A172 (cell line): ENCODE data around the gene FAM43A. TPM values are rescaled to one million over a fixed set of nuclear protein-coding genes. Genes with fewer than 3 reads are reported as not detected.

Experiments used
- DNase-seq: peaks from one replicate; pipeline ENCODE4 v3.0.0-alpha.2; 2015; ENCODE audit warnings: low spot score
- total RNA-seq: library from RNA; depleted of rRNA; stranded (reverse); fragments of >200 nt; shearing (Covaris generic); gene quantifications from 2 replicates; pipeline ENCODE4 v1.2.3, GENCODE V29; 2014

Gene FAM43A
- total RNA-seq, 1 experiment from 2014 or later = 10.4 TPM

DNA sequence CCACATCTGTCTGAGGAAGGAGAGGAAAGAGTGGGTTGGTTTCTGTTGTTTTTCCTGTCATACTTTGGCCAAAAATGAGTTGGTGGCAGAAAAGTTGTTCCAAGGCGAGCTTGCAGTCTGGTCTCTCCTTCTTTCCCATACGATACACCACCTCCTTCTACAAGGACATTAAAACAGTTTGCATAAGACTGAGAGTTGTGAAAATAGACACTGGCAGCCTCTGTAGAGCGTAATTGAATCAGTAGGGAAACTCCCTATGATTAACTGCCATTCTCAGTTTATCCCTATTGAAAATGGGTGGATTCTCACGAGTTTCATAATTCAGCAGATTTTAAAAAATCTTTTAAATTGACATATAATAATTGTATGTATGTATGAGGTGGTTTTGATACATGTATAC, 10.0 kb upstream of the FAM43A start:
- no peak for DNase-seq

DNA sequence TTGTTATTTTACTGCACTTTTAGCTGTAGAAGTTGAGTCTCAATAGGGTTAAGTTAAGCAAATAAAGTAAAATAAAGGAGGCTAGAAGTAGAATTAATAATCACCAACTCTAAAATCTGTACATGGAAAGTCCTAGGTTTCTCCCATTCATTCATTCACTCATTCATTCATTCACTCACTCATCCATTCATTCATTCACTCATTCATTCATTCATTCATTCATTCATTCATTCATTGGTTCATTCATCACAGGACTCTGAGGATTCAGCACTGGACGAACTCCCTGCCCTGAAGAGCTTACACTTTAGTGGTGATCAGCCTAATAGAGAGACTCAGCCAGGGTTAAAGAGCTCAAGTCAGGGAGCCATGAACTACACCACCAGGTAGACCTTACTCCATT, 9.2 kb upstream of the FAM43A start:
- no peak for DNase-seq

DNA sequence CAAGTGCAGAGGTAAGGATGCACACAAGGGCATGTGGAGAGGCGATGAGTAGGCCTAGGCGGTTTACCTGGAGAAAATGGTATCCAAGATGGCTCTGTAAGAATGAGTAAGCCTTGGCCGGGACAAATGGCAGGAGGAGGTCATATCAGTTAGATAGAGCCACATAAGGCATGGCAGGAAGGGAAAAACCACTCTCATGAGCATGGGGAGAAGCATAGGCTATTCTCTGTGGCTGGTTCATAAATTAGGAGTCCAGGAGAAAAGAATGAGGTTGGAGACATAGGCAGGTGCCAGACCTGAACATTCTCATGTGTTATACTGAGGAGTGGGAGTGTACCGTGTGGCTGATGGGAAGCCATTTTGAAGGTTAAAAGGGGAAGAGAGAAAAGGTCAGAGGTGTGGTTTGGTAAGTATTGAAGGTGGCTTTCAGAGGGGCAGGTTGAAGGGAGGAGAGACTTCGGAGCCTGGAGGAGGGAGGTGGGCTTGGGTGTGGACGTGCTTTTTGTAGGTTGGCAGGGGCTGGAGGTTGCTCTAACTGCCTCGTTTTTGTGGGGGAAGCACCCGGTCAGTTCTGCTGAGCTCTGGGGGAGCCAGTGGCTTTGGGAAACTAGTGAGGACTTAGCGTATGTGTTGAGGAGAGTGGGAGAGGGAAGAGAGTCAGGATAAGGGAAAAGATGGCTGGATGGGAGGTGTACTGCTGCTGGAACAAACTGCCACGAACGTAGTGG, 4.6 kb upstream of the FAM43A start:
- DNase-seq = no peak

DNA sequence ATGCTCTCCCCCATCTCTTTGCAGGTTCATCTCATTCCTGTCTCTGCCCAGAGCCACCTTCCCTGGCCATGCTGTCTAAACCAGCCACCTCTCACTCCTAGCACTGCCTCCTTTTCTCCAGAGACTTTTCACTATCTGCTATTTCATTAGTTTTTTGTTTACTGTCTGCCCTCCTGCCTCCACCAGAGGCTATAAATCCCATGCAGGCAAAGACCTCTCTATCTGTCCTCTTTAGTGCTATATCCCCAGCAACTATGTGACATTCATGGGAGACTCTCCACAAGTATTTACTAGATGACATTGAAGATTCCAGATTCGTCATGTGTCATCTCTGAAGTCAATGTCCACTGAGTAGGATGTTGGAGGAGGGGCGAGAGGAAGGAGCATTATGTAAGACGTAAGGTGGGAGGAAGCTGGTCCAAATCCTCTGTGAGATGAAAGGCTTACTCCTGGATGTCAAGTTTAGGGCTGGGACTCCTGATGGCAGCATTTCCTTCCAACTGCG, 3.4 kb upstream of the FAM43A start:
- DNase-seq = no peak

DNA sequence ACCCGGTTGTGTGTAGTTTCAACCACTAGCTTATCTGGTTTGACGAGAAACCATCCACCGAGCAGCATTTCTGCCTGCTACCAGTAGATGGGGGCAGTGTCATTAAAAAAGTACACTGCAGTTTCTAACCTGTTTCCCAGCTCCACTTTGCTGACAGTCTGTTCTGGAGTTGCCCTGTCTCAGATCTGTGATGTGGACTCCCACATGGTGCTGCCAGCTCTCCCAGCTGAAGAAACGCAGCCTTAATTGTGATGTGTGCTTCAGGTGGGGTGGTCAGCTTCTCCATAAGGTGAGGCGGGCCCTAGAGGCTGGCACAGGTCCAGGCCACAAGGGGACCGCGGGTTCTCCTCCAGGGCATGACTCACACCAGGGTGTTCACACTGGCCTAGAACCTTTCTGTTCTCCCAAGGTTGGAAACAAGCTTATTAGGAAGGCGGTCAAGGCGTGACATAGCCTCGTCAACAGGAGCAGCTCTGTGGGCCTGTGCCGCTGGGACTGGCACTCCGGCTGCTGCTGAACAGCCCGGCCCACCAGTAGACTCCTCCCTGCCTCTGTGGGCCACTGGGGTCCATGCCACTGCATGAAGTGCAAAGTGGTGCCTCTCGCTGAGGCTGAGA, 2.9 kb upstream of the FAM43A start:
- DNase-seq = peak; percentile 93

DNA sequence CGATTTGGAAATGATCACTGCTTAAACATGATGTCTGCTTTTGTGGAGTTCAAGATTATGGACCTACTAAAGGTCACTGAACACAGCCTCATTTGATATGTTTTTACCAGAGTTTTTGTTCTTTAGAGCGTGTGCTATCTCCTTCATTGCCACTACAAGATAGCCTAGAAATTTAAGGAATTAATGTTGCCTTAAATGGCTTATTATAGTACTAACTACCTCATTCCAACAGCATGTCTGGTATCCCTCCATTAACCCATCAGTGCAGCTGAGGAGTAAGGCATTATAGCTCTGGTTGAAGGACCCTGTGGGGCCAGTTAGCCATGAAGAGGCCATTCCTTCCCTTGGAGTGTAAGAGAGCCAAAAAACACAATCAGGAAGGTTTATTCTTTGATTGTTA, 2.3 kb upstream of the FAM43A start:
- no peak for DNase-seq

DNA sequence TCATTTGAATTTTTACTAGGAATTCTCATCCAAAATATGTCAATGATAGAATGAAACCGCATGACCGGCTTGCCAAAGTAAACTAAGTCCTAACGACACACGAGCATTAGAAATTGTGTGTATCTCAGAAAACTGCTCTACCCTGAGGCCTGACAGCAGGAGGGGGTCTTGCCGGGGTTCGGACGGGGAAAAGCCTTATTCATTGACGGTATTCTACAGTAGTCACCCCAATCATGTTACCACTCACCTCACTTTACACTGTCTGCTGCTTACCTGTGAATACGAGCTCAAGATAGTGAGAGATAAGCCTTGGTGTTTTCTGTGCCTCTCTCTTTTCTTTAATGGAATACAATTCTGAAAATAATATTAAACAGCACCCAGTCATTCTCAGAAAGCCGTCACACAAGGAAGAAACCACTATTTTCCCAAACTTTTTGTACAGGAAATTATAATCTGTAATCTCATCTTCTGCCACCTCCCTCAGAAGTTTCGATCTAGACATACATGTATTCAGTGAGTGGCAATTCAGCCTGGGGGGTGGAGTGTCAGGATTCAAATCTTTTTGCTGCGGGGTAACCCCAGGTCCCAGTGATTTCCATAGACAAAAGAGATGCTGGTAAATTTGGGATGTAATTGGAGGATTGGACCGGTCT, 492 bp upstream of the FAM43A start:
- no peak for DNase-seq

DNA sequence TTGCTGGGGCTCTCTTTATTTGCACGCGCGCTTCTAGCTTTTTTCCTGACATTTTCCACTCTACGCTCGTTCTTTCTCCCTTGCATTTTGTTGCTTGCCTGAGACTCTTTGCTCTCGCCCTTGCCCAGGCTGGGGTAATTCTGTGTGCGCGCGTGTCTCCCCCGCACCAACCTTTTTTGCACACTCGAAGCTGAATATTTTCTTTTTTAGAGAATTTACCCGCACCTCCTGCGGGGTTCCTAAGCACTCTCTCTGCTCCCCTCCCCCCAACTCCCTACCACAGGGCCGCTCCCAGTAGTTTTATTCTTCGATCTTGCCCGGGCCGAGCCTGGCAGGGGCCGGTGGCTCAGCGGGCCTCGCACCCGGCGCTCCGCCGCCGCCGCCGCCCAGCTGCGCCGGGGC, 732 bp downstream of the FAM43A start:
- no peak for DNase-seq

DNA sequence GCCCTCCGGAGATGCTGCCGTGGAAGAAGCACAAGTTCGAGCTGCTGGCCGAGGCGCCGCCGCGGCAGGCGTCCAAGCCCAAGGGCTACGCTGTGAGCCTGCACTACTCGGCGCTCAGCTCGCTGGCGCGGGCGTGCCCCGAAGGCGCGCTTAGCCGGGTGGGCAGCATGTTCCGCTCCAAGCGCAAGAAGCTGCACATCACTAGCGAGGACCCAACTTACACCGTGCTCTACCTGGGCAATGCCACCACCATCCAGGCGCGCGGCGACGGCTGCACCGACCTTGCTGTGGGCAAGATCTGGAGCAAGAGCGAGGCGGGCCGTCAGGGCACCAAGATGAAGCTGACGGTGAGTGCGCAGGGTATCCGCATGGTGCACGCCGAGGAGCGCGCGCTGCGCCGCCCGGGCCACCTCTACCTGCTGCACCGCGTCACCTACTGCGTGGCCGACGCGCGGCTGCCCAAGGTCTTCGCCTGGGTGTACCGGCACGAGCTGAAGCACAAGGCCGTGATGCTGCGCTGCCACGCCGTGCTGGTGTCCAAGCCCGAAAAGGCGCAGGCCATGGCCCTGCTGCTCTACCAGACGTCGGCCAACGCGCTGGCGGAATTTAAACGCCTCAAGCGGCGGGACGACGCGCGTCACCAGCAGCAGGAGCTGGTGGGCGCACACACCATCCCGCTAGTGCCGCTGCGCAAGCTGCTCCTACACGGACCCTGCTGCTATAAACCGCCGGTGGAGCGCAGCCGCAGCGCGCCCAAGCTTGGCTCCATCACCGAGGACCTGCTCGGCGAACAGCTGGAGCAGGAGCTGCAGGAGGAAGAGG, 1.3 kb downstream of the FAM43A start:
- DNase-seq = no peak

DNA sequence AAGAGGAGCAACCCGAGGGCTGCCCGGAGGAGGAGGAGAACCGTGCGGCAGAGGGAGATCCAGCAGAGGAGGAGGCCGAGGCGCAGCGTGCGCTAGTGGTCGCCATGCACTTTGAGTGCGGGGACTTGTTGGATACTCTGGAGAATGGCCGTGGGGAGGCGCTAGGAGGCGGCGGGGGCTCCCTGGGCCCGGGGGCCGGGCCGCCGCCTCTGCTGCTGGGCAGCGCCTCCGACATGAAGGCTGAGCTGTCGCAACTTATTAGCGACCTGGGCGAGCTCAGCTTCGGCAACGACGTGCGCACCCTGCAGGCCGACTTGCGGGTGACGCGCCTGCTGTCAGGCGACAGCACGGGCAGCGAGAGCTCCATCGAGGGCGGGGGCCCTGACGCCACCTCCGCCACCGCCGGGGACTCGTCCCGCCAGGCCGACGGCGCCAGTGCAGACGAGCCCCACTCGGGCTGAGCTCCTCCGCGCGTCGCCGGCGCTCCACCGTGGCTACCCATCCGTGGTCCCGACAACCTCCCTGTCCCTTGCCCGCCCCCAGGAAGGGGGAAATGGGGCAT, 2.0 kb downstream of the FAM43A start:
- no peak for DNase-seq

DNA sequence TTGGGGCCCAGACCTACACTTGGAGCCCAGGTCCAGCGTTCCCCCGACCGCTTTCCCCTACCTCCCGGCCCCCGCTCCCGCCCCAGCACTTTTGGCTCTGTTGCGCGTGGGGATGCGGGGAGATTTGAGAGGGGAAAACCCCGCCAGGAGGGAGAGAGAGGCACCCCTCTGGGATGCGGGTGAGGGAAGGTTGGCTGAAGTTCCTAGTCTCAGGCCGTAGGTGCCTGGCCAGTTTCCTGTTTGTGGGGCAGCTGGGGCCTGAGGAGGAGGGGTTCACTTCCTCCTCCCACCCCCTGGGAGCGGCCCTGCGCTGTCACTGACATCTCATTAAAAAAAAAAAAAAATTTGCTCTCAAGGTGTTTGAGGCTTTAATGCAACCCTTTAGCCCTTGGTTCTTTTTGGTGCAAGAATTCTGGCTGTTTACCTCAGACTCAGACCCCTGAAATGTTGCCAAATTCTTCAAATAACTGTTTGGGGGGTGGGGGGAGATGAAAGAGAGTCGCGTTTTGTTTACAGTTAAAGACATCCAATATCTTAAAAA, 2.6 kb downstream of the FAM43A start:
- DNase-seq = peak; percentile 55

DNA sequence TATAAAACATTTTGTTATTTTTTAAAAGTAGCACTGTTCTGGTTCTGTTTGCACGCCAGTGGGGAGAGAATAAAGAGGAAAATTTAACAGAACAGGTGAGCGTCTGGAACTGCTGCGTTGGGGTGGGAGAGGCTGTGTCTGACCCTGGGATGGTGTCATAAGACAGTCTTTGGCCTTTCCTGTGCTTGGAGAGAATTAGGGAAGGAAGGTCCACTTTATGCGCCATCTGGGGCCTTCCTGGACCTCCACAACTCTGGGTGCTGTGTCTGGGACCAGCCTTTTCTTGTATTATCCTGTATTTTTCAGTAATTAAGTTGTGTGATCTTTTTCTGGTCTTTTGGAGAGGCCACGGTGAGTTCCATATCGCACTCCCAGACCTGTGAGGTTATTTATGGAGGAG, 3.3 kb downstream of the FAM43A start:
- DNase-seq = no peak

DNA sequence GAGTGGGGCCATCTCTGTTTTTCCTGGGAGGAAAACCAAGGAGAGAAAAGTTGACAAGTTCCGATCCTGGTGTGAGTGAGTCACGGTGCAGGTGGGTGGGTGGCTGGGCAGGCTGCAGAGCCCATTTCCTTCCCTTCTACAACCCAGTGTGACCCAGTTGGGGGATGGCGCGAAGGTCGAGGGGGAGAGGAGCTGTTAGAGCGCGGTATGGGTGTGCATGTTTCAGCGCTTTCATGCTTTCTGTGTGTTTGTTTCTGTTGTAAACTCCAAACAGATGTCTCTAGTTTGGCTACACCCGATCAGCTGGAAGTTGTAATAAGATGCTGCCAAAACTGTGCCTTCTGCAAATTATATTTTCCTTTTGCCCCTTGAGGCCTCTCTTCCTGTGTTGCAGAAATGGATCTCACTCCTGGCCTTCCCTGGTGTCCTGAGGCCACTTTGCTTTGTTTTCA, 3.8 kb downstream of the FAM43A start:
- DNase-seq = peak; percentile 66

DNA sequence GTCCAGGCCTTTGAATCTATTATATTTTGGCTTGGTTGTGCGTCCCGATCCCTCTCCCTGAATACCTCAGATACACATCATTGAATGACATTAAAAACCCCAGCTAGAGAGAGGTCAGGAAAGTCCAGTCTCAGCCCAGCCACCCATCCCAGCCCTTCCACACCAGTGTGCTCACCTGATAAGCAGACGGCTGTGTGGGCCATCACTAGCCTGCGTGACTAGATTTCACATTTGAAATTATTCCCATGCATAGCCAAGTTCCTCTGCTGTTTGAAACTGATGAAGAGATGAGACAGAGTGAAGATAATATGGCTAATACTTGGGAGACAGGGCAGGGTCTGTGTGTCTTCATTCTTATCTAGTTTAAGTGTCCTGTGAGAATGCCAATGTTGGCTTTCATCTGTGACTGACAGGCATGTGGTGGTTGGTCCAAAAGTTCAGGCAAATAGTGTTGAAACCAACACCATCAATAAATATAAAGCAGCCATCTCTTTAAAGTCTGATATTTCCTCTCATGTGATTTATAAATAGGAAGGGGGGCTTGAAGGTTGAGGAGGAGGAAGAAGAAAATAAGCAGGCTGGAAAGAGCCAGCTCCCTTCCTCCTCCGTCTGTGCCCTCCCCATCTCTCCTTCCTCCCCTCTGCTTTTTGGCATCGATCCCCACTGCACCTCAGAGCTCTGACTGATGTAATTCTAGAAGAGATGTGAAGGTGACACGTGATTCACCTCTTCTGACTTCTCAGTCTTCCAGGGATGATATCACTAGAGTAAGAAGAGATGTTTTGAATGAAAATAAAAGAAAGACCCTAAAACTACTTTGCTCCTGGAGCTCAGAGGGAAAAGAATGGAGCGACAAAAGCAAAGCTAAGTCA, 5.1 kb downstream of the FAM43A start:
- DNase-seq = peak; percentile 51

DNA sequence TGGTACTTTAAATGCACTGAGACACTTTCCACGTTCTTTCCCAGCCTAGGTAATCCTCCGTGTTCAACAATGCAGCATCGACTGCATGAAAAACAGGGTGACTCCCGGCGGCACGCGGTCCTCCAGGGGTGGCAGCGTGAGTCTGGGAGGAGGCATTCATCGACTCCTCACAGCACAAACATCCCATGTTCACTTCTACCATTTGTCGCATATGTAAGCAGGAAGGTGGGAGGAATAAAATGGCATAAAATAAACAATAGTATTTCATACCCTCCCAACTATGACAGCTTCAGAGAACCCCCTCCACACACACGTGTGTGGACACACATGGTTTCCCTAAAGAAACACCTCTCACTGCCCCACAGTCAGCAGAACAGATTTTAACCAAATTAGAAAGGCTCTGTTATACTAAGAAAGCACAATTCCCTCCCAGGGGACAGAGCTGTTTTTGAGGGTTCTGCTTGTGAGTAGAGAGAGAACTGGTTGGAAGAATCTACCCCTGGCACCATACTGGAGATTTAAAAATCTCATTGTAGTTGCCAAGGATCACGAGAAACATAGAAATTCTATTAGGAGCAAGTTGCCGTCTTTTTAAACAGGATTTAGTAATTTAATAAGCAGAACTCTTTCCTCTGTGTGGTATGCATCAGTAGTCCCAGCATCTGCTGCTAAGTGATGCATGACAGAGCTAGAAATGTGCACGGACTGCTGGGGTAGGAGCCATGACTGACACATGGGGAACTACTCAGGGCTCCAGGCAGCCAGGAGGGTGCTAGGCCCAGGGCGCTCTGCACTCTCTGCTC, 6.0 kb downstream of the FAM43A start:
- no peak for DNase-seq

DNA sequence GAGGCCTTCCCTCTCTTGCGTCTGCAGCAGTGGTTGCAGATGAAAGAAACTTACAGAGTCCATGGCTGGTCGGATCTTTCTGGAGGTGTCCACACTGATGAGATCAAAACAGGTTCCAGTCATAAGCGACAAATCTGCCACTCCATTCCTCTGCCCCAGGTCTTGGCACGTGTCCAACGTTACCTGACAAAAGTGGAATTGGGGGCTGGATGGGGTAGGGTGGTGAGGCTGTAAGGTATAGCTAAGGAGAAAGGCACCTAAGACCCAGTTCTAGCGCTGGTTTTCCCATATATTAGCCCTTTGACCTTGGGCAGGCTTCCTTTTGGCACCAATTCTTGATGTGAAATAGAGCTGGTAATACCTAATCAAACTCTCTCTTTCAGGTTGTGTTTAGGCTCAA, 11.0 kb downstream of the FAM43A start:
- DNase-seq = no peak

DNA sequence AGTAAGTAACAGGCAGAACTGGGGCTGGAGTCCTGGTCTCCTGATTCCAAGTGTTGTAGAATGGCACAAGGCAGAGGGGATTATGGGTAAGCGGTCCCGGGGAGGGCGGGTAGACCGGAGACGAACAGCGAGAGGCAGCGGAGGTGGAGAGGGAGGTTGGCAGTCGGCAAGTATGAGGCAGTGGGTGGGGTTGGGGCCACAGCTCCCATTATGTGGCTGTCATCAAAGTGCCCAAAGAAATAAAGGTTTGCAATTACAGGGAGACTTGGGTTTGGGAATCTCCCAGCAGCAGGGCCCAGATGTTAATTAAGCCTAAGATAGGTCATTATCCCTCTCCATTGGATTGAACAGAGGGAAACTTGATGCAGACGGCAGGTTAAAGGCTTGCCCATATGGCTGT, 16.9 kb downstream of the FAM43A start:
- no peak for DNase-seq

DNA sequence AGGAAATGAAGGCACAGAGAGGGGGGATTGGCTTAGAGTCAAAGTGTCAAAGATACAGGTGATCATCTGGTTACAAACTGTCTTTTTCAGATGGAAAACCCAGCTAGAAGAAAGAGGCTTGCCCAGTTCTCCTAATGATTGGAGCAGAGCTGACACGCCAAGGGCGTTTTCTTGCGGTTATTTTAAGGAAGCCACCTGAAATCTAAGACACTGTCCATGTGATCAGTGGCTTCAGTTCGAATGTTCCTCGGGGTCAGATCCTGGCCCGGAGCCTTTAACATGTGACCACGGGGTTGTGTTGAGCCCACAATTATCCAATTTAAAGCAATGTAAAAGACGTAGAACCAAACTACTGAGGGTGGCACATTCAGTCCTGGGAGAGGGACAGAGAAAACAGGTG, 19.5 kb downstream of the FAM43A start:
- no peak for DNase-seq

DNA sequence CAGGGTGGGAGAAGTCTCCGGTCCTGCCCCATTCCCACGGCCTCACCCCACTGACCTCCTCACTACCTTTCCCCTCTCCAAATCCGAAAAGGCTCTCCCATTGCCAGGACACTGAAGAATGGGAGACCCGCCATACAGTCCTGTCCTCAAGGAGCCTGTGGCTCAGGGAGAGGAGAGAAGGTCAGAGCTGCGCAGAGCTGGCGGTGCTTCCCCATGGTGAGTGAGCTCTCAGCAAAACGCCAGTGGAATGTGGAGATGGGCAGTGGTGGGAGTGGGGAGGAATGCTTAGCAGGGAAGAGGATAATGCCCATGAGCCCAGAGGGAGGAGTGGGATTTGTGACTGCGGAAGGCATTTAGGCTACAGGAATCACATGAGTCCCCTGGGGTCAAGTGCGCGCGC, 20.1 kb downstream of the FAM43A start:
- DNase-seq = no peak

DNA sequence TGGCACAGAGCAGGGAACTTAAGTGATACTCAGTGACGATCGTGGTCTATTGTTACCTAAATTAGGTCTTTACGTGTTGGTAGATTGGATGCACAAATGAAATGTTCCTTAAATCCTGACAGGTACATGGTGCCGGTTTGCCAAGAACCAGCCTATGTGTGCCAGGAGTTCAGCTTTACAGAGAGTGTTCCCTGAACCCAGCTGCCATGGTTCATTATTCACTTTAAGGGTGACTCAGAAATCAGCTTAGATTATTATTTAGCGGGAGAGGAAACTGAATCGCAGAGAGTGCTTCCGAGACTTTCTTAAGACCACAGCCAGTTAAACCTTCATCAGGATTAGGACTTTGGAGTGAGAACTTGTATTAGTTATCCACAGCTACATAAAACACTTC, 21.5 kb downstream of the FAM43A start:
- DNase-seq = no peak
